ENCODE measurements around the gene PRKCB.

PRKCB gene

GRCh38 chr16:23847948-23848347 is 12.2 kb downstream of the PRKCB start:
- Histone ChIP-seq H3K4me2 (ENCODE audit: low read depth, low read length, poor library complexity, severe bottlenecking) (no peak overlapping the region), H3K79me2 (ENCODE audit: insufficient read depth, low read length) (no peaks in the 10 kb centered on the region)

DNA sequence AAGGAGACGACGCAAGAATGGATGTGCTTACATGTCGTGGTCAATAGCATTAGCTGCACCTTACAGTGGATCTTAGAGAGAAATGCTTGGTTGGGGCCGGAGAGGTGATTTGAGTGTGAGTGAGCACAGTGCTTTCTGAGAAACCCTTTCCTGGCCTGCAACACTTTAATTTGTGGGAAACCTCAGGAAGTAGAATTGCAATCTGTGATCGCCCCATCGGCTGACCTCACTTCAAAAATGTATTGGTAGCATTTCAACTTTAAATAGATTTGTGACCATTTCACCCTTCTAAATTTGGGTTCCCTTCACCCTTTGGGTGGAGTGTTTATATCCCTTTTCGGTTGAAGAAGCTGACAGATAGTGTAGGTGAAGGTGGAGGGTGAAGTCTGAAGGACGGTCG is 13.2 kb downstream of the PRKCB start:
- no peaks in the 10 kb centered on the region for H3K27me3 ChIP-seq (ENCODE audit: low read length)
- no peak overlapping the region for H2AFZ ChIP-seq (ENCODE audit: low read depth, low read length, severe bottlenecking)
- H3K9me2 ChIP-seq (replicated peaks; ENCODE audit: insufficient read depth, low read length): no peaks in the 10 kb centered on the region
- no peak overlapping the region for H3K9ac ChIP-seq (ENCODE audit: low read length)
- H3K4me3 ChIP-seq (ENCODE audit: insufficient read depth, low read length, poor library complexity, severe bottlenecking): no peak overlapping the region
- no peak overlapping the region for H3K27ac ChIP-seq (ENCODE audit: low read depth, low read length)
- H4K20me1 ChIP-seq (ENCODE audit: low read depth, low read length): no peaks in the 10 kb centered on the region
- H3F3A ChIP-seq (ENCODE audit: insufficient read depth): no peaks in the 10 kb centered on the region
- no peak overlapping the region for H3K4me2 ChIP-seq (ENCODE audit: low read depth, low read length, poor library complexity, severe bottlenecking)
- no peaks in the 10 kb centered on the region for H3K79me2 ChIP-seq (ENCODE audit: insufficient read depth, low read length)
- no peaks in the 10 kb centered on the region for H3K9me3 ChIP-seq (ENCODE audit: insufficient read depth, low read length)
- 0 out of 2 replicates have a peak, but pooled peaks cover 3% of the 10 kb centered on the region for H3K36me3 ChIP-seq (ENCODE audit: low read length)
- TF ChIP-seq EZH2phosphoT487 (conservative IDR thresholded peaks at IDR 0.05; ENCODE audit: low read length): no peak
- TF ChIP-seq, protein P1, sequence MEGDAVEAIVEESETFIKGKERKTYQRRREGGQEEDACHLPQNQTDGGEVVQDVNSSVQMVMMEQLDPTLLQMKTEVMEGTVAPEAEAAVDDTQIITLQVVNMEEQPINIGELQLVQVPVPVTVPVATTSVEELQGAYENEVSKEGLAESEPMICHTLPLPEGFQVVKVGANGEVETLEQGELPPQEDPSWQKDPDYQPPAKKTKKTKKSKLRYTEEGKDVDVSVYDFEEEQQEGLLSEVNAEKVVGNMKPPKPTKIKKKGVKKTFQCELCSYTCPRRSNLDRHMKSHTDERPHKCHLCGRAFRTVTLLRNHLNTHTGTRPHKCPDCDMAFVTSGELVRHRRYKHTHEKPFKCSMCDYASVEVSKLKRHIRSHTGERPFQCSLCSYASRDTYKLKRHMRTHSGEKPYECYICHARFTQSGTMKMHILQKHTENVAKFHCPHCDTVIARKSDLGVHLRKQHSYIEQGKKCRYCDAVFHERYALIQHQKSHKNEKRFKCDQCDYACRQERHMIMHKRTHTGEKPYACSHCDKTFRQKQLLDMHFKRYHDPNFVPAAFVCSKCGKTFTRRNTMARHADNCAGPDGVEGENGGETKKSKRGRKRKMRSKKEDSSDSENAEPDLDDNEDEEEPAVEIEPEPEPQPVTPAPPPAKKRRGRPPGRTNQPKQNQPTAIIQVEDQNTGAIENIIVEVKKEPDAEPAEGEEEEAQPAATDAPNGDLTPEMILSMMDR (IDR thresholded peaks at IDR 0.05; ENCODE audit: insufficient read depth, low read length, poor library complexity, severe bottlenecking): no peak

More at GRCh38 chr16:23847948-23848347, 12.2 kb downstream of the PRKCB start:
- Histone ChIP-seq H3K27me3 (ENCODE audit: low read length) (no peaks in the 10 kb centered on the region), H3K4me3 (ENCODE audit: insufficient read depth, low read length, poor library complexity, severe bottlenecking) (no peak overlapping the region), H3F3A (ENCODE audit: insufficient read depth) (peaks cover 4% of the 10 kb centered on the region), H3K9ac (ENCODE audit: low read length) (no peak overlapping the region), H3K27ac (ENCODE audit: low read depth, low read length) (no peak overlapping the region), H3K36me3 (ENCODE audit: low read length) (0 out of 2 replicates have a peak, but pooled peaks cover 3% of the 10 kb centered on the region), H4K20me1 (ENCODE audit: low read depth, low read length) (no peaks in the 10 kb centered on the region), H3K9me3 (ENCODE audit: insufficient read depth, low read length) (no peaks in the 10 kb centered on the region), H3K9me2 (replicated peaks; ENCODE audit: insufficient read depth, low read length) (no peaks in the 10 kb centered on the region), H2AFZ (ENCODE audit: low read depth, low read length, severe bottlenecking) (no peak overlapping the region)
- TF ChIP-seq, protein P1 (IDR thresholded peaks at IDR 0.05; ENCODE audit: insufficient read depth, low read length, poor library complexity, severe bottlenecking): no peak
- no peak for TF ChIP-seq EZH2phosphoT487 (conservative IDR thresholded peaks at IDR 0.05; ENCODE audit: low read length)

- Histone ChIP-seq H4K20me1 (ENCODE audit: low read depth, low read length) (no peaks in the 10 kb centered on the region), H3K9me3 (ENCODE audit: insufficient read depth, low read length) (no peaks in the 10 kb centered on the region), H2AFZ (ENCODE audit: low read depth, low read length, severe bottlenecking) (no peak overlapping the region), H3K27ac (ENCODE audit: low read depth, low read length) (no peak overlapping the region), H3K9me2 (replicated peaks; ENCODE audit: insufficient read depth, low read length) (no peaks in the 10 kb centered on the region), H3K9ac (ENCODE audit: low read length) (no peak overlapping the region), H3K79me2 (ENCODE audit: insufficient read depth, low read length) (no peaks in the 10 kb centered on the region), H3K36me3 (ENCODE audit: low read length) (0 out of 2 replicates have a peak, but pooled peaks cover 3% of the 10 kb centered on the region), H3F3A (ENCODE audit: insufficient read depth) (no peaks in the 10 kb centered on the region), H3K4me2 (ENCODE audit: low read depth, low read length, poor library complexity, severe bottlenecking) (no peak overlapping the region), H3K27me3 (ENCODE audit: low read length) (no peaks in the 10 kb centered on the region), H3K4me3 (ENCODE audit: insufficient read depth, low read length, poor library complexity, severe bottlenecking) (no peak overlapping the region)
- TF ChIP-seq, protein P1 (IDR thresholded peaks at IDR 0.05; ENCODE audit: insufficient read depth, low read length, poor library complexity, severe bottlenecking): no peak
- no peak for TF ChIP-seq EZH2phosphoT487 (conservative IDR thresholded peaks at IDR 0.05; ENCODE audit: low read length)
Observed at GRCh38 chr16:23852794-23853562, 17.2 kb downstream of the PRKCB start.

All from SU-DHL-6 (cell line).